Esophagus (tissue), 2 donors: Measurements from ENCODE around the gene EPHA10. TPM values are rescaled to one million over a fixed set of nuclear protein-coding genes. Genes with fewer than 3 reads are reported as not detected.

Source experiments
- H3K27ac ChIP-seq, 2 donors: one replicate each; pipeline ENCODE4 v1.5.1; 2013; ENCODE audit warnings: low read depth in 2 of 2, mild to moderate bottlenecking in 2 of 2, inconsistent platforms in 1 of 2, low read length in 1 of 2, moderate library complexity in 1 of 2
- H3K27me3 ChIP-seq, 2 donors: one replicate each; pipeline ENCODE4 v1.6.1; 2013; ENCODE audit warnings: low read length in 2 of 2, control low read depth in 1 of 2, mild to moderate bottlenecking in 1 of 2; ENCODE audit not compliant: insufficient read depth in 2 of 2, control insufficient read depth in 1 of 2
- H3K36me3 ChIP-seq, 2 donors: one replicate each; pipeline ENCODE4 v1.6.1; 2013; ENCODE audit warnings: low read length in 1 of 2; ENCODE audit not compliant: control insufficient read depth in 2 of 2, insufficient read depth in 2 of 2
- H3K4me1 ChIP-seq, 2 donors: one replicate each; pipeline ENCODE4 v1.6.1; 2013; ENCODE audit warnings: low read length in 1 of 2; ENCODE audit not compliant: control insufficient read depth in 2 of 2, insufficient read depth in 2 of 2
- H3K4me3 ChIP-seq, 2 donors: one replicate each; pipeline ENCODE4 v1.5.1; 2013; ENCODE audit warnings: low read length in 2 of 2, mild to moderate bottlenecking in 2 of 2, low read depth in 1 of 2, moderate library complexity in 1 of 2
- H3K9me3 ChIP-seq, 2 donors: one replicate each; pipeline ENCODE4 v1.6.1; 2013; ENCODE audit warnings: mild to moderate bottlenecking in 2 of 2, low read depth in 1 of 2, low read length in 1 of 2, moderate library complexity in 1 of 2; ENCODE audit not compliant: control insufficient read depth in 2 of 2, insufficient read depth in 1 of 2
- WGBS, 2 donors: extraction: QIAGEN DNeasy Blood & Tissue Kit; methylation state at CpG; one replicate each; pipeline ENCODE4 v1.1.7; 2013; 5-methylcytosine and 5-hydroxymethylcytosine counted together
- polyA plus RNA-seq, 2 donors: library from polyadenylated mRNA; stranded (reverse); fragments of 200-250 nt; gene quantifications; one replicate each; pipeline ENCODE4 v1.2.3, GENCODE V29; 2013
- donor health status: healthy with polysubstance abuse.
- donor health status: Bipolar disorder and iron deficiency.

Gene EPHA10
- polyA plus RNA-seq: under 1 TPM; 0.24 to 0.38 TPM

DNA sequence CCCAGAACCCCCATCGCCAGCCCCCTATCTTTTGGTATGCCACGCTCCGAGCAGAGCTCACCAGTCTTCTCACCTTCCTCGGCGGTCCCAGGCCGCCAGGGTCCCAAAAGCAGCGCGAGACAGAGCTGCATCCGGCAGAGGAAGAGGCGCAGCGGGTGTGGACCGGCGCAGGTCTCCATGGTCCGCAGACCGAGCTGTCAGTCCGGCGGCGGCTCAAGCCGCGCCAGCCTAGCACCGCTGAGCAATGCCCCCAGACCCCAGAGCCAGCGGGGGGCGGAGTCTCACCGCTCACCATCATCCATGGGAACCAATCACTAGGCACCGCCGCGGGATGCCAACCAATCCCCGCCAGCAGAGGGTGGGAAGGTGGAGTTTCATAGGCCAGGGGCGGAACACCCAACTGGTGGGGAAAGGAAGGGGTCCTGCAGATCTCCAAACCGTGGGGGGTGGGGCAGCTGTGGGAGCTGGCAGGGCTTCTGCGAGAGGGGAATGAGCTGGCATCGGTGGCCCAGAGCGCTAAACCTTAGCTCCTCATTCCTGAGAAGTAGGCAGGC lies at the start of gene EPHA10:
Gene EPHA10 (minus strand): TSS at position 233 of the 554 bp plus-strand sequence. CDS start 54 bp downstream, at position 179.
- Histone ChIP-seq H3K27ac (no peak within 1 kb of the TSS), H3K4me1 (peaks cover 5 to 6% of the 10 kb centered on the region in 2 donors), H3K9me3 (peaks cover 0 to 2% of the 10 kb centered on the region in 2 donors), H3K27me3 (peaks cover 5 to 9% of the 10 kb centered on the region in 2 donors), H3K4me3 (no peak within 1 kb of the TSS), H3K36me3 (no peaks in the 10 kb centered on the region)
- WGBS, 2 donors: 4 to 7% methylated on average over 33 of the region's 33 CpGs

DNA sequence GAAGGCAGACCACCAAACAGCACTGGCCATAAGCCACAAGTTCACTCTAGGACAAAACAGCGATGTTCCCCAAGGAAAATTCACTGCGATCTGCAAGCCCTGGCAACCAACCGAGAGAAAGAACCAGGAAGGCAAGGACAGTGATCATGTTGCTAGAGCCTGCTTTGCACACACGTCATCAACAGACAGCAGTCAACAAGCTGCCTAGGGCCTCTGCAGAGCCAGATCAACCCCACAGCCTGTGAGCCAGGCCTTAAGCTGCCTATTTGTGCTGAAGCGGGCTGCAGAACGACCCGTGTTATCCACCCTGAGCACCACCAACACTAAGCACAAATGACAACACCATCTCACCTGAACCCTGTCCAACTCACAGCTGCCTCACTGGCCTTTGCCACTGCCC lies 49.3 kb upstream of the EPHA10 start:
- Histone ChIP-seq H3K9me3 (no peaks in the 10 kb centered on the region), H3K4me3 (no peak overlapping the region), H3K27me3 (no peaks in the 10 kb centered on the region), H3K36me3 (peaks cover 0 to 22% of the 10 kb centered on the region in 2 donors), H3K4me1 (peaks cover 3 to 4% of the 10 kb centered on the region in 2 donors), H3K27ac (no peak overlapping the region)
- WGBS, 2 donors: 89 to 94% methylated on average over 7 of the region's 7 CpGs

DNA sequence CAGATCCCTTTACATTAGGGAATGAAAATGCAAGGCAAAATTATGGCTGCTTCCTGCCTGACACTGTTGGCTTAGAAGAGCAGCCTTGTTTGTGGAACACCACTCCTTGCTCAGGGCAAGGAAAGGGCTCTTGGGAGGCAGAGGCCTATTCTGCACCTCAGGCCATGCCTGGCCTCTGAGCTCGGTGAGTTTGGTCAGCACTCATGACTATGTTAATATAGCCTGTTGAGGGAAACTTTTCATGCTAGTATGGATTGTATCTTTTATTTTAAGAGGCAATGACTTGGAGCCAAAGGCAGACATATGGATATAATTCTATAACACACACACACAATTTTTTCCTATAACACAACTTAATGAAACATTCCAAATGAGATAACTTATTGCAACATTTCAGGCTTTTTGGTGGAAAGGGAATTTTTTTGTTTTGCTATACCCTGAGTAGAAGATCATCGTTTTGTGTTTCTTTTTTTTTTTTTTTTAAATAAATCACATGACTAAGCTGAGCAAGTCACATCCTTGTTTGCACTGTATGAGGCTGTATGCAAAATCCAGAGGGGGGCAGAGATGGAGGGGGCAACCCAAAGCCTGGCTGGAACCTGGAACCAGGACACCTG lies 48.7 kb upstream of the EPHA10 start:
- H3K36me3 ChIP-seq: peaks cover 0 to 22% of the 10 kb centered on the region in 2 donors
- H3K27ac ChIP-seq: no peak overlapping the region
- no peaks in the 10 kb centered on the region for H3K9me3 ChIP-seq
- peaks cover 3 to 4% of the 10 kb centered on the region in 2 donors for H3K4me1 ChIP-seq
- H3K4me3 ChIP-seq: no peak overlapping the region
- no peaks in the 10 kb centered on the region for H3K27me3 ChIP-seq
- WGBS, 2 donors: 81 to 85% methylated on average over 2 of the region's 2 CpGs

DNA sequence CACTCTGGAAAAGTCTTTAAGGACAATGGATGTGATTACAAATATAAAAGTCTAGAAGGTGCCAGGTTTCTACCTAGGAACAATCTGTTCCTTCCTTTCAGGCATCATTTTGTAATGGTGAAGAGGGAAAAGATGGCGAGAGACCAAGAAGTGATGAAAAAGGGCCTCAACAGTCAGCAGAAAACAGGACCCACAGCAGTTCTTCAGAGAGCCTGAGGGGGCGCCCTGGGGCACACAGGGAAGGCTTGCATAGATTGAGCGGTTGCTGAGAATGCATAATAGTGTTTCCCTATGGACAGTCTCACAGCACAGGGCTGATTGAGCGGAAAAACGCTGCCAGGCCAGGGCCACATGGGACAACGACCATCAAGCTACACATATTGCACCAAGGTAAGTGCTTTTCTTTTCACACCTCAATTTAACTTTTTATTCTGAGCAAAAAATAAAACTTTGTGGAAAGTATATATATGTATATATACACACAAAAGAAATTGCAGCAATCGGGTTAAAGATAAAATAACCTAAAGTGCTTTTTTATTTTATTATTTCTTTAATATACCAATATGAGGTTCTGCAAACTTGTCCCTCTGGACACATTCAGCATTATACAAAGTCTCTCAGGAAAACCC lies 46.2 kb upstream of the EPHA10 start:
- H3K27ac ChIP-seq: no peak overlapping the region
- H3K9me3 ChIP-seq: no peaks in the 10 kb centered on the region
- H3K27me3 ChIP-seq: no peaks in the 10 kb centered on the region
- no peaks in the 10 kb centered on the region for H3K4me1 ChIP-seq
- no peak overlapping the region for H3K4me3 ChIP-seq
- 40 to 41% methylated on average over 7 of the region's 7 CpGs for WGBS, 2 donors
- peaks cover 0 to 24% of the 10 kb centered on the region in 2 donors for H3K36me3 ChIP-seq

DNA sequence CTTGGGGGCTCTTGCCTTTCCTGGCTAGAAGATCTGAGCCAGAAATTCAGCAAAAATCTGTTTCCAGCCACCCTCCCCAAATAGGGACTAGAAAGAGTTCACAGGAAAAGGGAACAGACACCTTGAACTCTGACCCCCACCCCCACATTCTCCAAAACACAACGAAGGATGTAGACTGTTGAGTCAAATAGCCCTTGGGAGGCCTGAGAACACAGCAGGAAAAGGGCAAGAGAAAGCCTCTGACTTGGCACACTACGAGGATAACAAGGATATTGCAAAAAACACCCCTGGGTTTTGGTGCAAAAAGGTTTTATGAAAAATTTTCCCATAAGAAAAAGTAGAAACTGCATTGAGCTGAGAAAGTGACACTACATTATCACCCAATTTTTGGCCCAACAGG lies 45.0 kb upstream of the EPHA10 start:
- Histone ChIP-seq H3K27ac (no peak overlapping the region), H3K9me3 (no peaks in the 10 kb centered on the region), H3K27me3 (no peaks in the 10 kb centered on the region), H3K4me3 (no peak overlapping the region), H3K36me3 (peaks cover 5 to 20% of the 10 kb centered on the region in 2 donors), H3K4me1 (no peaks in the 10 kb centered on the region)
- 38 to 44% methylated on average over 2 of the region's 2 CpGs for WGBS, 2 donors

DNA sequence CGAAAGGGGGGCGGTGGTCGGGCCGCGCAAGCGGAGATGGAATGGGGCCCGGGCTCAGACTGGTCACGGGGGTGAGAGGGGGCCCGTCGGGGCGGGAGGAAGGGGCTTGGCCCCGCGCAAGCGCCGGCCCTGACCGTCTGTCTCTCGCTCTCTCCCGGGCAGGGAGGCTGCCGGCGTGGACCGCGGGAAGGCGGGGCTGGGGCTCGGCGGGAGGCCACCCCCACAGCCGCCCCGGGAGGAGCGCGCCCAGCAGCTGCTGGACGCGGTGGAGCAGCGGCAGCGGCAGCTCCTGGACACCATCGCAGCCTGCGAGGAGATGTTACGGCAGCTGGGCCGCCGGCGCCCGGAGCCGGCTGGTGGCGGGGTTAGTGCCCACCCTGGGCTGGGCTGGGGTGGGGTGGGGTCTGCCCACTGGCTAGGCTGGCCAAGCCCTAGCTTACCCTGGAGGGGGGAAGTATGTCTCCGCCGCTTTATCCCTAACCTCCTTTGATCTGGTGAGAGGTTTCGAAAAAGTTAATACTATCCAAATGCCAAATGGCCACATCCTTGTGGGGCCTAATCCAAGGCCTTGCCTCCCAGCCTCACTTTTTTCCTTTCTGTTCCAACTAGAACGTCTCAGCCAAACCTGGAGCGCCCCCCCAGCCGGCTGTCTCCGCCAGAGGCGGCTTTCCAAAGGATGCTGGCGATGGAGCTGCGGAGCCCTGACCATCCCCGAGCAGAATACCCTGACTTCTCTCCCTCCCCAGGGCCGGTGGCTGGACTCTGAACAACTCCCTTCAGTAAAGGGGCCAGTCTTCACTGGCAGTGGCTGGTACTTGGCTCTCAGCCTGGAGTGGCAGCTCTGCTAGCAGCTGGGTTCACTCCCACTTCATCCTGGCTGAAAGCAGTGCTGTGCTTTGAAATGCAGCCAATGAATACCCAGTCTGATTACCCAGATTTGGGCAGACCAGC lies 43.7 kb upstream of the EPHA10 start:
- H3K4me3 ChIP-seq: peak overlapping the region; percentile 87 to 97
- H3K36me3 ChIP-seq: peaks cover 9 to 23% of the 10 kb centered on the region in 2 donors
- H3K27me3 ChIP-seq: no peaks in the 10 kb centered on the region
- no peaks in the 10 kb centered on the region for H3K4me1 ChIP-seq
- H3K9me3 ChIP-seq: no peaks in the 10 kb centered on the region
- H3K27ac ChIP-seq: peak overlapping the region; percentile 95
- 3% methylated on average over 37 to 54 of the region's 54 CpGs for WGBS, 2 donors

DNA sequence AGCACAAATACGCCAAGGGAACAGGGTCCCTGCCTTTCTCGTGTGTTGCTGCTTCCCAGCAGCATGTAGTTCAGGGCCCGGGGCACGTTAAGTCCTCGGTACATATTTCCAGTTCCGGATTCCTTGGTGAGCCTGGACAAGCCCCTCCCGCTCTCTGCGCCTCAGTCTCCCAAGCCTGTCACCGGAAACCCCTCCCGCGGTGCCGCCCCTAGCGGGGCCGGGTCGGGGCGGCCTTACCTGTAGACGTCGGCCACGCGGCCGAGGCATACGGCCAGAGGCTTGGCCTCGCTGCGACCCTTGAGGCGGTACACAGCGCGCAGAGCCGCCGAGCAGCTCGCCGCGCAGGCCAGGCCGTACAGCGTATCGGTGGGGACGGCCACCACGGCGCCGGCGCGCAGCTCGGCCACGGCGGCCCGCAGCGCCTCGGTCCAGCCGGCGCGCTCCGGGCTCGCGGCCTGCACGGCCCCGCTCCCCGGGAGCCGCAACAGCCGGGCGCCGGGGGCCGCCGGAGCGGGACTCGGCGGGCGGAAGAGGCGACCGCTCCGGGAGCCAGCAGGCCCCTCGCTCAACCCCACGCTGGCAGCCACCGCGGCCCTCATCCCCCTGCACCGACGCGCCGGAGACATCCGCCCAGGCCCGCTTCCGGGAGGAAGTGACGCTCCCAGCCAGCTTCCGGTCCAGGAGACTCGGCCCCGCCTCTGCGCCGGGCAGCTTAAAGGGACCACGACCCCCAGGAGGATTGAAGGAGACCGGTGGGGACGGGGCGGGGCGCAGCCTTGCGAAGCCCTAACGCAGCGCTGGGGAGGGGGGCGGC lies 42.8 kb upstream of the EPHA10 start, which contains the start of the genes C1orf122 and YRDC:
Gene C1orf122 (plus strand): TSS at position 236 of the 814 bp plus-strand sequence. CDS start 615 bp downstream, outside the sequence.
Gene YRDC (minus strand): TSS at position 654 of the 814 bp plus-strand sequence. CDS start 28 bp downstream, at position 626.
- H3K4me1 ChIP-seq: no peaks in the 10 kb centered on the region
- peaks cover 12 to 26% of the 10 kb centered on the region in 2 donors for H3K36me3 ChIP-seq
- H3K4me3 ChIP-seq: peak within 1 kb of the TSS; percentile 87 to 97
- H3K9me3 ChIP-seq: no peaks in the 10 kb centered on the region
- H3K27me3 ChIP-seq: no peaks in the 10 kb centered on the region
- 0% methylated on average over 69 to 95 of the region's 95 CpGs for WGBS, 2 donors
- peak within 1 kb of the TSS; percentile 95 for H3K27ac ChIP-seq

DNA sequence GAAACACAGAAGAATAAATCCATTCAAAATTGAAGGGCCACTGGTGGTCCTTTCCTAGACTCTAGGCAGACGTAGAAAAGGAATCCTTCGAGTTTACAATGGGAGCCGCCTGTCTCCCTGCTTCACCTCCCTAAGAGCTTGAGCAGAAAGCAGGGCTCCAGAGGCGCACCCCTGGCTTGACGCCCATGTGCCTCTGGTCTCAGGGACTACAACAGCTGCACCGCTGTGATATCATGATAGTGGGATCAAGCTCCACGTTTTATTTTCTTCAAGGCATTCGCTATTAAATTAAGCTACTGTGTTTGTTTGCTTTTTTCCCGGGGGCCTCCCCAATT lies 42.3 kb upstream of the EPHA10 start:
- Histone ChIP-seq H3K4me1 (no peaks in the 10 kb centered on the region), H3K27me3 (no peaks in the 10 kb centered on the region), H3K36me3 (peaks cover 12 to 29% of the 10 kb centered on the region in 2 donors), H3K4me3 (peak overlapping the region; percentile 87 to 97), H3K9me3 (no peaks in the 10 kb centered on the region), H3K27ac (peak overlapping the region; percentile 95)
- 8 to 9% methylated on average over 9 of the region's 9 CpGs for WGBS, 2 donors
